ENCODE results near the gene APLP2. TPM values are rescaled to one million over a fixed set of nuclear protein-coding genes. Genes with fewer than 3 reads are reported as not detected.

The APLP2 gene
- polyA plus RNA-seq, 1 donor from 2014 or later: 226 TPM

- Histone ChIP-seq H3F3A (ENCODE audit: insufficient read depth, low read length, poor library complexity, severe bottlenecking) (no peaks in the 10 kb centered on the region), H3K36me3 (ENCODE audit: insufficient read depth, low read length) (no peaks in the 10 kb centered on the region), H3K9ac (ENCODE audit: low read length) (no peak within 1 kb of the TSS), H3K79me2 (replicated peaks; ENCODE audit: insufficient read depth, low read length) (no peaks in the 10 kb centered on the region), H3K9me2 (ENCODE audit: insufficient read depth, low read length) (no peaks in the 10 kb centered on the region), H3K27me3 (ENCODE audit: insufficient read depth, low read depth, low read length) (peaks cover 49% of the 10 kb centered on the region), H3K9me3 (ENCODE audit: low read length) (no peaks in the 10 kb centered on the region), H3K4me3 (ENCODE audit: low read length) (peak within 1 kb of the TSS; percentile 31), H2AFZ (ENCODE audit: low read depth, low read length) (no peak within 1 kb of the TSS), H3K4me2 (ENCODE audit: low read length) (no peak within 1 kb of the TSS), H4K20me1 (ENCODE audit: insufficient read depth) (no peaks in the 10 kb centered on the region), H3K27ac (ENCODE audit: low read length) (no peak within 1 kb of the TSS)
- TF ChIP-seq CTCF (IDR thresholded peaks at IDR 0.05; ENCODE audit: poor library complexity, severe bottlenecking): no peak
These were observed 90.2 kb downstream of the APLP2 start, which contains the start of gene ST14 for GRCh38 chr11:130159657-130160497. Gene ST14, plus strand, starts transcription at chr11:130159782. Its CDS starts 198 bp downstream, at chr11:130159980.

GRCh38 chr11:130160498-130161155 lies 90.9 kb downstream of the APLP2 start:
- no peaks in the 10 kb centered on the region for H3K9me3 ChIP-seq (ENCODE audit: low read length)
- H3K27ac ChIP-seq (ENCODE audit: low read length): no peak overlapping the region
- H3F3A ChIP-seq (ENCODE audit: insufficient read depth, low read length, poor library complexity, severe bottlenecking): no peaks in the 10 kb centered on the region
- H3K79me2 ChIP-seq (replicated peaks; ENCODE audit: insufficient read depth, low read length): no peaks in the 10 kb centered on the region
- no peaks in the 10 kb centered on the region for H4K20me1 ChIP-seq (ENCODE audit: insufficient read depth)
- H3K9me2 ChIP-seq (ENCODE audit: insufficient read depth, low read length): no peaks in the 10 kb centered on the region
- H3K36me3 ChIP-seq (ENCODE audit: insufficient read depth, low read length): no peaks in the 10 kb centered on the region
- TF ChIP-seq RAD21 (conservative IDR thresholded peaks at IDR 0.05): no peak
- no peak for TF ChIP-seq POLR2AphosphoS5 (IDR thresholded peaks at IDR 0.05)
- TF ChIP-seq MXI1 (conservative IDR thresholded peaks at IDR 0.05; ENCODE audit: poor library complexity, severe bottlenecking): no peak
- no peak for TF ChIP-seq CTCF (IDR thresholded peaks at IDR 0.05; ENCODE audit: poor library complexity, severe bottlenecking)
- no peak for TF ChIP-seq REST (IDR thresholded peaks at IDR 0.05; ENCODE audit: borderline replicate concordance)
- TF ChIP-seq EZH2 (IDR thresholded peaks at IDR 0.05; ENCODE audit: borderline replicate concordance, insufficient read depth, low read length, poor library complexity, severe bottlenecking): no peak
- TF ChIP-seq EP300 (conservative IDR thresholded peaks at IDR 0.05; ENCODE audit: poor library complexity, severe bottlenecking): no peak
- H2AFZ ChIP-seq (ENCODE audit: low read depth, low read length): no peak overlapping the region
- no peak overlapping the region for H3K4me2 ChIP-seq (ENCODE audit: low read length)
- H3K27me3 ChIP-seq (ENCODE audit: insufficient read depth, low read depth, low read length): peaks cover 49% of the 10 kb centered on the region
- H3K9ac ChIP-seq (ENCODE audit: low read length): no peak overlapping the region
- no peak overlapping the region for H3K4me3 ChIP-seq (ENCODE audit: low read length)

Data from neural cell (in vitro differentiated cells).